SK-N-SH (cell line): ENCODE results near the gene PTPDC1. TPM values are rescaled to one million over a fixed set of nuclear protein-coding genes. Genes with fewer than 3 reads are reported as not detected.

Experiments
- CTCF ChIA-PET: fragments of 300-600, 350-600 bp; formaldehyde crosslinking; extraction: SDS; loops from one replicate; lab custom pipeline; 2021; lab: Yijun Ruan, JAX
- POLR2A ChIA-PET: fragments of 350-600 bp; sonication (Branson Sonifier 250); formaldehyde crosslinking; extraction: SDS; loops from one replicate; lab custom pipeline; 2020; ENCODE audit warnings: antibody characterized with exemption, inconsistent platforms; lab: Yijun Ruan, JAX
- DNase-seq: peaks from one replicate; pipeline ENCODE4 v3.0.0; 2012
- H2AFZ ChIP-seq: fragments of 200-600 bp; sonication (generic); 2 replicates; pipeline ENCODE4 v1.8.1; 2016; ENCODE audit warnings: antibody characterized with exemption, mild to moderate bottlenecking, low read depth
- H3F3A ChIP-seq: fragments of 200-600 bp; sonication (generic); replicated peaks from 2 replicates; pipeline ENCODE3; 2016; ENCODE audit warnings: antibody characterized with exemption, mild to moderate bottlenecking; ENCODE audit not compliant: insufficient read depth
- H3K27ac ChIP-seq, 2 experiments: fragments of 200-500 bp in 1 of 2; fragments of 200-600 bp in 1 of 2; sonication (Bioruptor generic) in 1 of 2; sonication (generic), shearing (Covaris generic) in 1 of 2; 2 replicates each; pipeline versions ENCODE4 v1.5.1 to v1.6.1; 2014 to 2016; ENCODE audit warnings: low read depth in 2 of 2, inconsistent platforms in 1 of 2, low read length in 1 of 2, mild to moderate bottlenecking in 1 of 2, mixed read lengths in 1 of 2
- H3K27me3 ChIP-seq: fragments of 200-600 bp; sonication (generic), shearing (Covaris generic); 2 replicates; pipeline ENCODE4 v1.6.1; 2016; ENCODE audit warnings: mixed run types; ENCODE audit not compliant: insufficient read depth
- H3K36me3 ChIP-seq, 2 experiments: fragments of 200-500 bp in 1 of 2; fragments of 200-600 bp in 1 of 2; sonication (Bioruptor generic) in 1 of 2; sonication (generic) in 1 of 2; replicated peaks in 1 of 2; 2 replicates each; pipeline versions ENCODE3 to v1.5.1; 2014 to 2016; ENCODE audit warnings: low read length in 1 of 2, mild to moderate bottlenecking in 1 of 2; ENCODE audit not compliant: insufficient read depth in 2 of 2, control insufficient read depth in 1 of 2
- H3K4me1 ChIP-seq, 2 experiments: fragments of 200-500 bp in 1 of 2; fragments of 200-600 bp in 1 of 2; sonication (Bioruptor generic) in 1 of 2; sonication (generic), shearing (Covaris generic) in 1 of 2; 2 replicates each; pipeline versions ENCODE4 v1.5.1 to v1.6.1; 2014 to 2016; ENCODE audit warnings: low read depth in 1 of 2, low read length in 1 of 2, mixed run types in 1 of 2; ENCODE audit not compliant: insufficient read depth in 2 of 2, control insufficient read depth in 1 of 2
- H3K4me2 ChIP-seq: fragments of 200-600 bp; sonication (generic), shearing (Covaris generic); 2 replicates; pipeline ENCODE4 v1.6.1; 2017; ENCODE audit warnings: mixed run types
- H3K4me3 ChIP-seq, 2 experiments: fragments of 200-500 bp in 1 of 2; fragments of 200-600 bp in 1 of 2; sonication (Bioruptor generic) in 1 of 2; sonication (generic), shearing (Covaris generic) in 1 of 2; 2 replicates each; pipeline versions ENCODE4 v1.5.1 to v1.8.1; 2014 to 2016; ENCODE audit warnings: low read depth in 2 of 2, inconsistent platforms in 1 of 2, low read length in 1 of 2, mild to moderate bottlenecking in 1 of 2, mixed read lengths in 1 of 2, moderate library complexity in 1 of 2
- H3K79me2 ChIP-seq: fragments of 200-600 bp; sonication (generic); 2 replicates; pipeline ENCODE4 v1.8.1; 2017; ENCODE audit warnings: mild to moderate bottlenecking; ENCODE audit not compliant: insufficient read depth
- H3K9ac ChIP-seq: fragments of 200-600 bp; sonication (generic); 2 replicates; pipeline ENCODE4 v1.6.1; 2017; ENCODE audit warnings: mixed run types
- H3K9me2 ChIP-seq: fragments of 200-600 bp; sonication (generic); 2 replicates; pipeline ENCODE4 v1.6.1; 2017; ENCODE audit warnings: mixed run types
- H3K9me3 ChIP-seq: fragments of 200-600 bp; sonication (generic); 2 replicates; pipeline ENCODE4 v1.6.1; 2017; ENCODE audit warnings: mixed run types, mild to moderate bottlenecking, moderate library complexity
- H4K20me1 ChIP-seq: fragments of 200-600 bp; sonication (generic); 2 replicates; pipeline ENCODE4 v1.6.1; 2017; ENCODE audit warnings: mild to moderate bottlenecking, mixed run types; ENCODE audit not compliant: insufficient read depth
- CHD2 ChIP-seq: fragments of 150-350 bp; IDR thresholded peaks from 2 replicates; pipeline ENCODE4 v1.6.1; 2018; ENCODE audit warnings: low read length; ENCODE audit not compliant: partially characterized antibody
- CTCF ChIP-seq: fragments of 200-600 bp; sonication (generic); IDR thresholded peaks from 2 replicates; pipeline ENCODE4 v1.6.1; 2017; ENCODE audit warnings: antibody characterized with exemption, mild to moderate bottlenecking, moderate library complexity
- EP300 ChIP-seq, 2 experiments: IDR thresholded peaks; 2 replicates each; pipeline versions ENCODE4 v1.4.0 to v1.6.1; 2012; ENCODE audit warnings: borderline replicate concordance in 1 of 2, low read depth in 1 of 2, low read length in 1 of 2
- FOSL2 ChIP-seq: IDR thresholded peaks from 2 replicates; pipeline ENCODE4 v1.4.0; 2012; ENCODE audit warnings: low read depth, mild to moderate bottlenecking, moderate library complexity, borderline replicate concordance
- FOXM1 ChIP-seq: IDR thresholded peaks from 2 replicates; pipeline ENCODE4 v1.4.0; 2012; ENCODE audit warnings: low read depth, mild to moderate bottlenecking
- JUND ChIP-seq: IDR thresholded peaks from 2 replicates; pipeline ENCODE4 v1.4.0; 2012
- NFIC ChIP-seq: IDR thresholded peaks from 2 replicates; pipeline ENCODE4 v1.4.0; 2012; ENCODE audit warnings: borderline replicate concordance
- NRF1 ChIP-seq: IDR thresholded peaks from 2 replicates; pipeline ENCODE4 v1.6.1; 2012; ENCODE audit warnings: low read depth, mild to moderate bottlenecking, low read length
- PBX3 ChIP-seq: IDR thresholded peaks from 2 replicates; pipeline ENCODE4; 2012
- POLR2AphosphoS5 ChIP-seq: IDR thresholded peaks from 2 replicates; pipeline ENCODE4 v1.6.1; 2012; ENCODE audit warnings: low read depth, low read length
- RCOR1 ChIP-seq: fragments of 150-350 bp; IDR thresholded peaks from 2 replicates; pipeline ENCODE4 v1.6.1; 2017; ENCODE audit warnings: antibody characterized with exemption, low read length
- REST ChIP-seq: IDR thresholded peaks from 2 replicates; pipeline ENCODE4 v1.6.1; 2012; ENCODE audit warnings: mild to moderate bottlenecking, low read depth, low read length, moderate library complexity
- RXRA ChIP-seq: IDR thresholded peaks from 2 replicates; pipeline ENCODE4 v1.4.0; 2012; ENCODE audit warnings: low read depth, mild to moderate bottlenecking, borderline replicate concordance
- SIN3A ChIP-seq: IDR thresholded peaks from 2 replicates; pipeline ENCODE4 v1.6.1; 2012; ENCODE audit warnings: low read depth, mild to moderate bottlenecking, low read length, moderate library complexity, borderline replicate concordance
- TEAD4 ChIP-seq: IDR thresholded peaks from 2 replicates; pipeline ENCODE4 v1.4.0; 2012; ENCODE audit warnings: mild to moderate bottlenecking, borderline replicate concordance; ENCODE audit not compliant: insufficient read depth
- USF1 ChIP-seq: IDR thresholded peaks from 2 replicates; pipeline ENCODE4 v1.4.0; 2012; ENCODE audit warnings: low read depth, borderline replicate concordance
- USF2 ChIP-seq: fragments of 150-350 bp; IDR thresholded peaks from 2 replicates; pipeline ENCODE4 v1.6.1; 2017; ENCODE audit warnings: antibody characterized with exemption, low read length, low read depth, borderline replicate concordance
- WGBS: methylation state at CpG from one replicate; pipeline ENCODE4 v1.1.6; 2017; ENCODE audit warnings: low lambda C conversion rate; 5-methylcytosine and 5-hydroxymethylcytosine counted together
- polyA plus RNA-seq, 3 experiments: library from polyadenylated mRNA; depleted of rRNA; stranded (reverse); fragments of >200 nt; gene quantifications; 2 replicates each; pipeline ENCODE4 v1.2.3, GENCODE V29; 2012

The PTPDC1 gene
- polyA plus RNA-seq, 1 of the 3 experiments (the other 2 are of a cell fraction): 3.7 TPM

GRCh38 chr9:94156348-94157049 is 72.2 kb downstream of the PTPDC1 start:
- Histone ChIP-seq H3K9me3 (no peaks in the 10 kb centered on the region), H2AFZ (no peak overlapping the region; the same call in 1 of the 2 replicates), H4K20me1 (no peaks in the 10 kb centered on the region), H3K4me3 (no peak overlapping the region), H3K79me2 (no peaks in the 10 kb centered on the region), H3K4me1 (peaks cover 7 to 20% of the 10 kb centered on the region in 2 experiments; a peak in 3 of 4 replicates), H3K36me3 (no peaks in the 10 kb centered on the region), H3K9me2 (no peaks in the 10 kb centered on the region), H3F3A (no peaks in the 10 kb centered on the region), H3K27ac (no peak overlapping the region), H3K27me3 (no peaks in the 10 kb centered on the region), H3K4me2 (no peak overlapping the region), H3K9ac (no peak overlapping the region)
- CTCF ChIA-PET: interaction anchor here (1.1 kb wide), 2 partner anchors 12 to 57 kb away, joined by 3 read pairs; no protein-coding TSS in a partner anchor
- TF ChIP-seq SIN3A: no peak
- TF ChIP-seq CTCF: no peak
- no peak for TF ChIP-seq RXRA
- TF ChIP-seq FOSL2: no peak
- no peak for TF ChIP-seq NRF1
- TF ChIP-seq JUND: no peak
- no peak for TF ChIP-seq POLR2AphosphoS5
- no peak for TF ChIP-seq RCOR1
- no peak for TF ChIP-seq EP300 (IDR thresholded peaks at IDR 0.05; ENCODE audit: borderline replicate concordance in 1 of 2, low read depth in 1 of 2, low read length in 1 of 2)
- TF ChIP-seq NFIC: no peak
- no peak for TF ChIP-seq REST
- no peak for TF ChIP-seq CHD2
- no peak for TF ChIP-seq TEAD4
- no peak for TF ChIP-seq USF2
- TF ChIP-seq FOXM1: no peak
- TF ChIP-seq USF1: no peak
- no peak for TF ChIP-seq PBX3
- DNase-seq: no peak
- WGBS: 82% methylated on average over 8 of the region's 11 CpGs
- POLR2A ChIA-PET: no interaction called here
